ENCODE data around the gene PPARD.
A peak's percentile ranks its signal among the peaks of the same experiment; 100 is the strongest.
"Not testable (repeated sequence)": the region's sequence is repeated elsewhere in the genome, so short reads cannot be mapped to it uniquely, and the experiment has no call there.

PPARD gene

DNA sequence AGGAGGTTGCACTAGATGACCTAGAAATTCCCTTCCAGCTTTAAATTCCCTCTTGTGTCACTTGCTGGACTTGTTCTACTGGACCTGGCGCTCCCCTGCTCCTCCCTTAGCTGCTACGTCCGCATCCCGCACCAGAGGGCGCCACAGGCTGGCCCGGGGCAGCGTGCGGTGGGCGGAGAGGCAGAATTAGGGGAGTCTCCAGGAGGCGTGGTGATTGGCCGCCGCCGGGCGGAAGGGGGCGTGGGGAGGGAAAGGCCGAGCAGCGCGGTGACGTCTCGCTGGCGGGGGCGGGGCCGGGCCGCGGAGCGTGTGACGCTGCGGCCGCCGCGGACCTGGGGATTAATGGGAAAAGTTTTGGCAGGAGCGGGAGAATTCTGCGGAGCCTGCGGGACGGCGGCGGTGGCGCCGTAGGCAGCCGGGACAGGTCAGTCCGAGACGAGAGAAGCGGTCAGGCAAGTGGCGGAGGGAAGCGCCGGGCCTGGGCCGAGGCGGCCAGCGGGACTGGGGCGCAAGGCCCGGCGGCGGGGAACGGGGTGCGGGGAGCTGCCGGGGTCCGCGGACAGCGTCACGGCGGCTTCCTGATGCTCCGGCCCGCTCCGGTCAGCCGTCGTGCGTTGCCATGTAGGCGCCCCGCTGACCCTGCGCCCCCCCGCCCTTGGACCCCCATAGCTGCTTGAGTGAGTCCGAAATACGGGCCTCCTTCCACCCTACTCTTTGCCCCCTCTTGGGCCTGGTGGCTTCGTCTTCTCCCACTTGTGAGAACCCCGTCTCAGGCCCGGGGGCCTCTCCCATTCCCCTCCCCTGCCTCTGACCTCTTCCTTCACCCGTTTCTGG, at the start of gene PPARD:
PPARD (plus strand) TSS at position 301 of the 834 bp plus-strand sequence. CDS start 68,530 bp downstream, outside the sequence.
- DNase-seq = peak; percentile 99

- DNase-seq = no peak
These were observed 48.7 kb upstream of the PPARD start for GRCh38 chr6:35293681-35294080.

GRCh38 chr6:35294308-35294945, 47.9 kb upstream of the PPARD start:
- DNase-seq = peak; percentile 38

DNA sequence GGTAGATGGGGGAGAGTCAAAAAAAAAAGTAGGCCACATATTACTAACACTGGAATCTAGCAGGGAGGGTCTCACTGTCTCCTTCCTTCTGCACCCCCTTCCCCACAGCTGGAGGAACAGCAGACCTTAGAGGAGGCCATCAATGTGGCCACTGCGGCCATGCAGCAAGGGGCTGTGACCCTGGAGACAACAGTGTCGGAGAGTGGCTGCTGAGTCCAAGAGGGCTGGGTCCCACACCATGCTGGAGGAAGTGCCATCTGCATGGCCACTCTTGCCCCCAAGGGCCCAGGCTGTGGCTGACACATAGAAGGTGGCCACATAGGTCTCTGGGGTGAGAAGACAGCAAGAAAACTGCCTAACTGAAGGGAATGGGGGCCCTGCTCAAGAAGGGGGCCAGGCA, 47.3 kb upstream of the PPARD start:
- DNase-seq = no peak

DNA sequence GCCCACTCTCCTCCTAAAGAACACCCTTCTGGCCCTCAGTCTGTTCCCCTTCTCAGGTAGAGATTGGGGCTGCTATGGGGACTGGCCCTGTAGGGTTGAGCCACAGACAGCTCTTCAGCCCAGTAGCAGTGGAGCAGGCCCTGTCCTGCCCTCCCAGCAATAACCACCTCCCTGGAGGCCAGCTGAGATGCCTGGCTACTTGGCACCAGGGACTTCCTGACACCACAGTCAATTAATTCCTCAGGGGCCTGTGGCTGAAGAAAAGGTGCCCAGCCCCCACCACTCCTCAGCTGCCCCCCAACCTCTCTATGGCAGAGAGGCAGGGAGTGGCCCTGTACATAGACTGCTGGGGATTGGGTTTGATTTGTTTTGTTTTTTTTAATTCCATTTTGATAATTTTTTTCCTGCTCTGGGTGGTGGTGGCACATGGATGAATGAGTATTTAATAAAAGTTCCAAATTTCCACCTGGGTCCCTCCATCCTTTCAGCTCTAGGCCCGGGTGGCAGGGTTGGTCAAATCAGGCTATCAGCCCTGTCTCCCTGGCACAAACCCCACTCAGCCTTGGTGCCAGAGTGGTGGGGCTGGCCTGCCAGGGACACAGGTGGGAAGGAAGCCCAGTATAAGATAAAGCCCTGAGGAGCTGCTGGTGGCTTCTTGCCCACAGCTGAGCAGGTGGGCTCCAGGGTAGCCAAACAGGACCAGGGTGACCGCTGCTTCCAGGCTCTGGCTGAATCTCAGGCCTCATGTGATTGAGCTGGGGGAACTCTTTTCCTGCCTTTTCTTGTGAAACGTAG, 46.6 kb upstream of the PPARD start:
- no peak for DNase-seq

GRCh38 chr6:35296931-35297600, 45.3 kb upstream of the PPARD start:
- DNase-seq = no peak

DNA sequence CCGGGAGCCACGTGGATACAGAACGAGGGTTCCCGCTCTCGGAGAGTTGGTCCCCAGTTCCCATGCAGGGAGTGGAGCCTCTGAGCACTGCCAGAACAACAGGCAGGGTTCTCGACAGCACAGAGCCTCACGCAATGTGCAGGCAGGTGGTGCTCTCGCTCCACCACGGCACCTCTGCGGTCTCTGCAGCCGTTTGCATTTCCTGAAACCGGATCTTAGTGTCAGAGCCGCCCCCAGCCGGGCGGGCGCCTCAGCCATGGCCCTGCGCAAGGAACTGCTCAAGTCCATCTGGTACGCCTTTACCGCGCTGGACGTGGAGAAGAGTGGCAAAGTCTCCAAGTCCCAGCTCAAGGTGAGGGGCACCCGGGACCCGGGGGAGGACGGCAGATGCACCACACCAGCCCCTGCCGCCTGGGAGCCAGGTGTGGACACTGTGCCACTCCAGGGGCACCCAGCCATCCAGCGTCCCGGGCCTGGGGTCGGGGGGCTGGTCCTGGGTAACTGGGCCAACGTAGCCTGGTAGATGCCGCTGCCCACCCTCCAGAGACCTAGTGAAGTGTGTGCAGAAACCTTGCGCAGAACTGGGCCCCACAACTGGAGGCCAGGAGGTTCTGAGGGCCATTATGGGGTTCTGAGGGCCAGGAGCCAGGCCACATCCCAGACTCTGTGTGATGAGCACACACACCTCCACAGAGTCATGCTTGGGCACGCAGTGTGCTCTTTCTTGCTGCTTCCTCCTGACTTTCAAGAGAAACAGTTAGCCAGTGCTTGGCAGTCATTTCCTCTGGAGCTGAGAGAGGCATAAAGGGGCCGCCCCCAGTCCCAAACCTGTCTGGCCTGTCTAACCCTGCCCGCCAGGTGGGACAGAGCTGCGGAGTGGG, 44.5 kb upstream of the PPARD start, which contains the start of gene DEF6:
DEF6 (plus strand) TSS at position 218 of the 881 bp plus-strand sequence; CDS start at position 257, 39 bp downstream.
- DNase-seq = peak; percentile 82

- no peak for DNase-seq
These were observed 43.7 kb upstream of the PPARD start for GRCh38 chr6:35298625-35299140.

DNA sequence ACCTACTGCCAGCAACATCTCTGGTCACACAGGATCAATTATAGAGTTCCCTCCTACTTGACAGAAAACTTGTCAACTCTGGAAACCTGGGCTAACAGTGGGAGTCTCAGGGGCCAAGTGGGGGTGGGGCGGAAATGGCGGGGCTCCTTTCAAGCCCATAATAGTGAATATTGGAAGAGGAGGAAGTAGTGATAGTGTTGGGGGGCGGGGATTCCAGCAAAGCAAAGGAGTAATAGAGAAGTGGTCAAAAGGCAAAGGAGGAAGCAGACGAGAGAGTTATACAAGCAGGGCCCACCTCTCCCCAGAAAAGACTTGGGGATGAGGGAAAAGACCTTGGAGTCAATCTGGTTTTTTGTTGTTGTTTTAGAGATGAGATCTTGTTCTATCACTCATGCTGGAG, 42.7 kb upstream of the PPARD start:
- DNase-seq = no peak

- DNase-seq = no peak
These were observed 41.5 kb upstream of the PPARD start for GRCh38 chr6:35300848-35301247.

DNA sequence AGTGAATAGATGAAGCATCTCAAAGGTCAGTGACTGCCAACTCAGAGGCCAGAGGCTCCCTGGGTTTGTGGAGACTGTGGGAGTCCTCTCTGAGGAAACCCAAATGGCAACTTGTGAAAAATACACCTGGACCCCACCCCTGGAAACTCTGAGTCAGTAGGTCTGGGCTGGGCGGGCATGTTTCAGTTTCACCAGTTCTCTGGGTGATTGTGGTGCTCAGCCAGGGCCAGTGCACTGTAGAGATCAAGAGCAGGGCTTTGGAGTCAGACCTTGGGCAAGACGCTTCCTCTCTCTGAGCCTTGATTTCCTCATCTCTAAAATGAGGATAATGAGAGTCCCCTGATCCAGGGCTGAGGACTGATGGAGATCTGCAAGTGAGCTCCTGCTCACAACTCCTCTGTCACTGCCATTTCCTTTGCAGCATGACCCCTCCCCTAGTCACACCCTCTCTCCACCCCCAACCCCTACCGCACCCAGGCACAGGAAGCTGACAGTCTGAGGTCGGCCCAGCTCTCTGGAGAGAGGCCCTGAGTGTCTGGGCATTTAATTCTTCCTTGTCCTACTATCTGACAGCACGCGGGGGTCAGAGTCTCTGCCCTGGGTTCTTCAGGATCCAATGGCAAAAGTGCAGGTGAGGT, 39.6 kb upstream of the PPARD start:
- peak; percentile 73 for DNase-seq

DNA sequence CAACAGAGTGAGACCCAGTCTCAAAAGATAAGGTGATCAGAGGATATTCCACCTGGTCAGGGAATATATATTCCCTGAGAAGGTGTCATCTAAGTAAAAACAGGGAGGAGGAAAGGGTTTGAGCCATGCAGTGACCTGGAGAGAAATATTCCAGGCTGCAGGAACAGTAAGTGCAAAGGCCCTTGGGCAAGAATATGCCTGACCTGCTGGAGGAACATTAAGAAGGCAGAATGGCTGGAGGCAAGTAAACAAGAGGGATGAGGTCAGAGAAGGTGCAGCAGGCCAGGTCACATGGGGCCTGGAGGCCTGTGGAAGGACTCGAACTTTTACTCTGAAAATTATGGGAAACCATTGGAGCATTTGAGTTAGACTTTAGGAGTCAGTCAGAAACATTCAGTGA, 38.1 kb upstream of the PPARD start:
- DNase-seq = no peak

GRCh38 chr6:35305117-35305516, 37.2 kb upstream of the PPARD start:
- DNase-seq = no peak

DNA sequence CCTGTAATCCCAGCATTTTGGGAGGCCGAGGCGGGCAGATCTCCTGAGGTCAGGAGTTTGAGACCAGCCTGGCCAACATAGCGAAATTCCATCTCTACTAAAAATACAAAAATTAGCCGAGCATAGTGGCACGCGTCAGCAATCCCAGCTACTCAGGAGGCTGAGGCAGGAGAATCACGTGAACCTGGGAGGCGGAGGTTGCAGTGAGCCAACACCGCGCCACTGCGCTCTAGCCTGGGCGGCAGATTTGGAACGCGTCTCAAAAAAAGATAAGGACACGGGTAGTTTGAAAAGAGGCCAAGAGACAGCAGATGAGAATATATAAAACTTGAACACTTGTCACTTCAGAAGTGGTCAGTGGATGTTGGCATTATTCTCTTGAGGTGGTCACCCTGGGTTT, 35.2 kb upstream of the PPARD start:
- not testable (repeated sequence) for DNase-seq

GRCh38 chr6:35308543-35308942, 33.8 kb upstream of the PPARD start:
- DNase-seq = not testable (repeated sequence)

DNA sequence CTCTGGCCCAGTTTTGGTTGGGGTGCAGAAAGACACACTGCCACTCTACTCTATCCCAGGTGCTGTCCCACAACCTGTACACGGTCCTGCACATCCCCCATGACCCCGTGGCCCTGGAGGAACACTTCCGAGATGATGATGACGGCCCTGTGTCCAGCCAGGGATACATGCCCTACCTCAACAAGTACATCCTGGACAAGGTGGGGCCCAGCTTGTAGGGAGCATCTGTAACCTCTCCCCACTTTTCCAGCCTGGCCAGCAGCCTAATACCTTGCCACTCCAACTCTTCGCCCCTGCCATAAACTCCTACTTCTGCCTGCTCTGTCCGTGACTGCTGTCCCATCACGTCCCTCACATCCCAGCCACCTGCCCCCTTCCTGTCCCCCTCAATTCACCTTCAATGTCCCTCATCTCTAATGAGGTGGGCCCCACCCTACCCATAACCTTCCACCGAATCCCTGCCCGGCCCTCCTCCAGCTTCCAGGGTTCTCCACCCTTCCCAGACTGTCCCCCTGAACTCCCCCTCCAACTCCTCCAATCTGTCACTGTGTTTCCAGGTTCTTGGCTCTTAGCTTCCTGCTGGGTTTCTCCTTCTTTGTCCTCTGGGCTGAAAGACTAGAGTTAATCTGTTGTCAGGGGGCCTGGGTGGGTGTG, 32.6 kb upstream of the PPARD start:
- DNase-seq = no peak

GRCh38 chr6:35310265-35310831, 32.0 kb upstream of the PPARD start:
- no peak for DNase-seq

DNA sequence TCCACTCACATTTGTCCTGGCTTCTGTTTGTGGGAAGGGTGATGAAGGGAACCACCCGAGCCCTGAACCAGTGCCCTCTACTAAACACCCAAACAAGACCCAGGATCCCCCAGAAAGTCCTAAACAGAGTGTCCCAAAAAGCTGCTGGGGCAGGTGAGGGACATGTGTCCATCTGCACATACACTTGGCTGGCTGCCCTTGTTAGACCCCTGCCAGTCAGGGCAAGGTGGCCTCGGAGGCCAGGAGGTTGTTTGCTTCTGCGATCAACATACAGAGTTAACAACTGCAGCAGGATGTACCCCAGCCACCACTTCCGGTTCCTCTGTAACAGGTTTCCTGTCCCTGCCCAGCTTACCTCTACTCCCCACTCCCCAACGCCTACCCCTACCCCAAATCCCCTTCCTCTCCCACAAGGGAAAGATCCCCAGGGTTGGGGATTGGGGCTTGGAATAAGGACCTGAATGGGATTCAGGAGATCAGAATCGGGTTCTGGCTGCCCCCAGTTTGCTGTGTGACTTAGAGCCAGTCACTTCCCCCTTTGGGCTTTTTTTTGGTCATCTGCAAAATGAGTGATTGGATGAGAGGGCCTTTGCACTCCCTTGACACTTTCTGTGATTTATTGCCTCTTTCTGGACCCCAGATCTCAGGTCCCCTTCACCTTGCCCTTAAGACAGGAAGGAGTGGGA, 30.8 kb upstream of the PPARD start:
- DNase-seq = peak; percentile 42

- DNase-seq = no peak
These were observed 30.1 kb upstream of the PPARD start for GRCh38 chr6:35312076-35312800.

All from stimulated activated CD4-positive, alpha-beta T cell treated with anti-CD3 and anti-CD28 coated beads, Interleukin-12 subunit alpha, Interleukin-12 subunit beta, amount 100 ng/mL, for 4 hours (primary cell).